PC-3 (cell line): Measurements from ENCODE around the gene NGRN.

Experiments
- CTCF ChIP-seq: fragments of 300-600 bp; sonication (generic); conservative IDR thresholded peaks from 2 replicates; pipeline ENCODE4 v1.5.1; 2017; ENCODE audit warnings: antibody characterized with exemption, low read depth, mild to moderate bottlenecking, low read length
- EZH2phosphoT487 ChIP-seq: fragments of 300-600 bp; sonication (generic); IDR thresholded peaks from 2 replicates; pipeline ENCODE4 v1.6.1; 2018; ENCODE audit warnings: mild to moderate bottlenecking, antibody characterized with exemption, low read length, borderline replicate concordance

DNA sequence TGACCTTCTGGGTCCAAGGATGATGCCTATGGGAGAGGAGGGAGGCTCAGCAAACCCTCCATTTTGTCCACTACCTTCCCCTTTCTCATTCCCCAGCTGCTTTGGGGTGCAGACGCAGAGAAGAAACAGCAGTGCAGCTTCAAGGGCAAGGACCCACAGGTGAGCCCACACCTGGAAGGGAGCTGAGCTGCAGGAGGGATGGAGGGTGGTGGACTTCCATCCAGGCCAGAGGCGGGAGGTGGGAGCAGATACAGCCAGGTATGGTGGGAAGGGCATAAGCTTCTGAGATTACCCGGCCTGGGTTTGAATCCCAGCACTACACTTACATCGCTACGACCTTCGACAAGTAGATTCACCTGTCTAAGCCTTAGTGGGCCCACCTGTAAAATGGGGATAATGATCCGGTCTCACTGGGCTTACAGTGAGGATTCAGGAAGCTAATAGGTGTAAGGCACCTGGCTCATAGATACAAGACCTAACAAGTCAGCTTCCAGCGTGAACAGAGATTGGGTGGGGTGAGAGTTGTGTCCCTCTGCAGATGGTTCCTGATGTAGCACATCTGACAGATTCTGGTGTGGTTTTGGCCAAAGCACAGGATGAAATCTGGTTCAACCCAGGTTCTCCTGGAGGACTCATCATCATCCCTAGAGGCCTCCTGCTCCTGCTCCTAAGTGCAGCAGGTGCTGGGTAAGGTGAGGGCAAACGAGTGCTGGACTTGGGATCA is 47.6 kb upstream of the NGRN start:
- TF ChIP-seq CTCF (no peak), EZH2phosphoT487 (no peak)
